HG02798 (cell line): ENCODE data around the gene AEBP2.
A peak's percentile ranks its signal among the peaks of the same experiment; 100 is the strongest.

Experiments
- ATAC-seq: cut with Tn5 transposase; IDR thresholded peaks from one replicate; pipeline ENCODE4 v1.9.1; 2021; ENCODE audit warnings: mild to moderate bottlenecking; ENCODE audit not compliant: unreplicated experiment, poor library complexity

The AEBP2 gene

DNA sequence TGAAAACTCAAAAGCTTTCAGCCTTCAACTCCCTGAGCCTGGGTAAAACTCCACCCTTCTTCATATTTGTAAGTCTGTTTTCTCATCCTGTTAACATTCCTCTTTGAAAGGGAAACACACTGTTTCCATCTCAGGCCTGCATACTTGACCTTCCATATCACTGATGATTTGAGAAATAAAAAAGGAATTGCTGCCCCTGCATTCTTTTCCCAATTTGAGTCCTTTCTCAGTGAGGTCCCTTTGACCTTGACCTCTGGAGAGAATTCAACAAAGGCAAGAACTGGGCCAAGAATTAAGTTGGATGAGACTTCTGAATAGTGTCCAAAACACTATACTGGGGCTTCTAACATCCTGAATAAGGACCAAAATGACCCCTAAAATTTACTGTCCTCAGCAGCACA is 108.0 kb downstream of the AEBP2 start:
- ATAC-seq, result no peak

DNA sequence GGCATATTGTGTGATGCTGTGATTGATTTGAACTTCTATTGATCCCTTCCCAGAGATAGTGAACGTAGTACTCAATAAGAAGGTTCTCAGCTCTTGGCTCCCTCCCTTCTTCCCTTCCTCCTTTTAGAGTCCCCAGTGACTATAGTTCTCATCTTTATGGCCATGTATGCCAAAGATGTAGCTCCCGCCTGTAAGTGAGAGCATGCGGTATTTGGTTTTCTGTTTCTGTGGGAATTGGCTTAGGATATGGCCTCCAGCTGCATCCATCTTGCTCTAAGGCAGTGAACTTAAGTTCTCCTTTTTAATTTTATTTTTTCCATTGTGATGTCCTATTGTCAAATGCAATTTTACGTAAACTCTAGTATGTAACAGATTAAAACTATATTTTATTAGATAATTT is 109.5 kb downstream of the AEBP2 start:
- no peak for ATAC-seq

DNA sequence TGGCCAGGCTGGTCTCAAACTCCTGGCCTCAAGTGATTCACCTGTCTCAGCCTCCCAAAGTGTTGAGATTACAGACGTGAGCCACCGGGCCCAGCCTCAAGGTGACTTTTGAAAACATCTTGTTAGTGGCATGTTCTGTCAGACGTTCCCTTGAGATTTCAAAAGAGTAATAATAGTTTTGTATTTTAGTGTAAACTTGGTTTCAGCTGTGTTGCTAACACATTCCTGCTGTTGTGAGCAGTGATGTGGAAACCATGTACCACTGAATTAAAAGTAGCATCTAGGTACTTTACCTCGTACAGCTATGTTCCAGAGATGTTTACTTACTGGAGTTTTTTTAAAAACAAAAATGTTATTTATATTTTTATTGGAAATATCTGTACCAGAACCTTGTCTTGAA is 111.3 kb downstream of the AEBP2 start:
- no peak for ATAC-seq

DNA sequence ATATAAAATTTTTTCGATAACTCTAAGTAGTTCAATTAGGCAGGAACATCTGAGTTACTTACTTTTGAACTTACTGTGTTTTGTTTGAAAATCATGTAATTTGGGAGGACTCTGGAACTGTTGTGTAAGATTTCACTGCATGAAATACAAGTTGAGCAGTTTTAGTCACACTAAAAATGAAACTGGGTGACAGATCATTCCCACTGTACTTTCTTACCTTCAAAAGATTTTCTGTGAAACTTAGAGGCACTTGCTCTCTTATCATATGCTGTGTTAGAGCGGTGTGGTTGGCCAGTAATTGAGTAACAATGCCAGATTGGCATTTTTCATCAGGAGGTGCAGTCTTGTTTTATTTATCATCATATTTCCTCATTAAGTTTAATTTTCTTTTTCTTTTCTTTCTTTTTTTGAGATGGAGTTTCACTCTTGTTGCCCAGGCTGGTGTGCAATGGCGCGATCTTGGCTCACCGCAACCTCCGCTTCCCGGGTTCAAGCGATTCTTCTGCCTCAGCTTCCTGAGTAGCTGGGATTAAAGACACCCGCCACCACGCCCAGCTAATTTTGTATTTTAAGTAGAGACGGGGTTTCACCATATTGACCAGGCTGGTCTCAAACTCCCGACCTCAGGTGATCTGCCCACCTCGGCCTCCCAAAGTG is 113.3 kb downstream of the AEBP2 start:
- peak; percentile 81 for ATAC-seq

DNA sequence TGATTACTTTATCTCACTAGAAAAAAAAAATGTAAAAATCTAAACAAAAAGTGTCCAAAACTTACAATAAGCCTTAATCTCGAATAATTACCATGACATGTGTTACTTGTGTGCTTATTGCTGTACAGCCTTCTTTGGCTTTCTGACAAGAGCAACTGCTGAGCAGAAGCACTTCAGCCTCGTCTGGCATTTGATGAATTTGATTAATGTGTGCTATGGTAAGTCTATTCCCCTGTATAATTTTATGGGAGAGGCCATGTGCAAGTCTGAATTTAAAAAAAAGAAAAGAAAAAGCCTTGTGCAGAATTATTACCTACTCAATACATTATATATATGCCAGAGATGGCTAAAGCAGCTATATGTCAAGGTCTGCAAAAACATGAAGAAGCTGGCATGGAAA is 113.9 kb downstream of the AEBP2 start:
- no peak for ATAC-seq

DNA sequence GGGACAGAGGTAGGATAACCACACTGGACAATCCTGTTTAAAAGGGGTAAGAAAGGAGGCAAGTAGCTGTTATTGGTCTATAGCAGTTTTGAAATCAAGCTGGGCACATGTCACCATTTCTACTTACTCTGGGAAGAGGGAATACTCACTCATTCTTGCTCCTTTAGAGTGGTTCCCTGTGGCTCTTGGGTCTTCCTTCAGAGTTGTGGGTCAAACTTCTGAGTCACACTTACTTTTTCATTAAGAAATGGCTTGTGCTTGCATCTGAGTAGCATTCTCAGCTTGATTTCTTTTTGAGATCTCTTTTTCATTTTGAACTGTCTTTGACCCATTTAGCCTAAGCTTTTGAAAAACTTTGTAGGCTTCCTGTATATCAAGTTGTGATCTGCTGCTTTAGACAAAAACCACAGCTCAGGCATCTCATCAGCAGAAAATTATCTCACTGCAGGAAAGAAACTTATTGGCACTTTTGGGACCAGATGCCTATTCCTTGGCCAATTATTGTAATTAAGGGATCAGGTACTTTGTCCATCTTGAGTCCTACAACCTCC is 122.2 kb downstream of the AEBP2 start:
- ATAC-seq, result no peak
